ENCODE results near the gene HLF.

Gene HLF

GRCh38 chr17:55281649-55282378, 17.1 kb downstream of the HLF start:
- no peak for DNase-seq (ENCODE audit: low spot score)
- TF ChIP-seq, protein P1, sequence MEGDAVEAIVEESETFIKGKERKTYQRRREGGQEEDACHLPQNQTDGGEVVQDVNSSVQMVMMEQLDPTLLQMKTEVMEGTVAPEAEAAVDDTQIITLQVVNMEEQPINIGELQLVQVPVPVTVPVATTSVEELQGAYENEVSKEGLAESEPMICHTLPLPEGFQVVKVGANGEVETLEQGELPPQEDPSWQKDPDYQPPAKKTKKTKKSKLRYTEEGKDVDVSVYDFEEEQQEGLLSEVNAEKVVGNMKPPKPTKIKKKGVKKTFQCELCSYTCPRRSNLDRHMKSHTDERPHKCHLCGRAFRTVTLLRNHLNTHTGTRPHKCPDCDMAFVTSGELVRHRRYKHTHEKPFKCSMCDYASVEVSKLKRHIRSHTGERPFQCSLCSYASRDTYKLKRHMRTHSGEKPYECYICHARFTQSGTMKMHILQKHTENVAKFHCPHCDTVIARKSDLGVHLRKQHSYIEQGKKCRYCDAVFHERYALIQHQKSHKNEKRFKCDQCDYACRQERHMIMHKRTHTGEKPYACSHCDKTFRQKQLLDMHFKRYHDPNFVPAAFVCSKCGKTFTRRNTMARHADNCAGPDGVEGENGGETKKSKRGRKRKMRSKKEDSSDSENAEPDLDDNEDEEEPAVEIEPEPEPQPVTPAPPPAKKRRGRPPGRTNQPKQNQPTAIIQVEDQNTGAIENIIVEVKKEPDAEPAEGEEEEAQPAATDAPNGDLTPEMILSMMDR (IDR thresholded peaks at IDR 0.05) = no peak
- Histone ChIP-seq H3K27ac (peak overlapping the region; percentile 64 to 90), H3K4me3 (peak overlapping the region; percentile 51)

DNA sequence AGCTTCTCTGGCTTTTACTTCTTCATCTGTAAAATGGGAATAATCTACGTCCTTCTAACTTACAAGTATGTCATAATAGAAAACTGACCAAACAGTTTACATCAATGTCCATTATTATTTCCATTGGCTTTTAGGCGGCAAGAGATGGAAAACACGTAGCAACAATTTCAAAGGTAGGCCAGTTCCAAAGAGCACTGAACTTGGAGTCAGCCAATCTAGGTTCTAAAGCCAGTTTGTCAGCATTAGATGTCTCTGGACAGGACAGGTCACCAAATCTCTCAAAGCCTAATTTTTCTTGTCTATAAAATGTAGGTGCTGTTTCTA, 17.6 kb downstream of the HLF start:
- TF ChIP-seq, protein P1 (IDR thresholded peaks at IDR 0.05) = no peak
- no peak overlapping the region for H3K4me3 ChIP-seq
- peak overlapping the region; percentile 64 to 90 for H3K27ac ChIP-seq
- DNase-seq (ENCODE audit: low spot score) = no peak

- TF ChIP-seq, protein P1 (IDR thresholded peaks at IDR 0.05) = no peak
- Histone ChIP-seq H3K4me3 (no peak overlapping the region), H3K27ac (peak overlapping the region; percentile 64 to 90)
- DNase-seq (ENCODE audit: low spot score) = no peak
These were observed 18.0 kb downstream of the HLF start for GRCh38 chr17:55282741-55283140.

- TF ChIP-seq, protein P1 (IDR thresholded peaks at IDR 0.05) = no peak
- peak overlapping the region; percentile 64 to 90 for H3K27ac ChIP-seq
- H3K4me3 ChIP-seq = peak overlapping the region; percentile 22
- DNase-seq (ENCODE audit: low spot score) = no peak
These were observed 18.7 kb downstream of the HLF start for GRCh38 chr17:55283256-55283965.

DNA sequence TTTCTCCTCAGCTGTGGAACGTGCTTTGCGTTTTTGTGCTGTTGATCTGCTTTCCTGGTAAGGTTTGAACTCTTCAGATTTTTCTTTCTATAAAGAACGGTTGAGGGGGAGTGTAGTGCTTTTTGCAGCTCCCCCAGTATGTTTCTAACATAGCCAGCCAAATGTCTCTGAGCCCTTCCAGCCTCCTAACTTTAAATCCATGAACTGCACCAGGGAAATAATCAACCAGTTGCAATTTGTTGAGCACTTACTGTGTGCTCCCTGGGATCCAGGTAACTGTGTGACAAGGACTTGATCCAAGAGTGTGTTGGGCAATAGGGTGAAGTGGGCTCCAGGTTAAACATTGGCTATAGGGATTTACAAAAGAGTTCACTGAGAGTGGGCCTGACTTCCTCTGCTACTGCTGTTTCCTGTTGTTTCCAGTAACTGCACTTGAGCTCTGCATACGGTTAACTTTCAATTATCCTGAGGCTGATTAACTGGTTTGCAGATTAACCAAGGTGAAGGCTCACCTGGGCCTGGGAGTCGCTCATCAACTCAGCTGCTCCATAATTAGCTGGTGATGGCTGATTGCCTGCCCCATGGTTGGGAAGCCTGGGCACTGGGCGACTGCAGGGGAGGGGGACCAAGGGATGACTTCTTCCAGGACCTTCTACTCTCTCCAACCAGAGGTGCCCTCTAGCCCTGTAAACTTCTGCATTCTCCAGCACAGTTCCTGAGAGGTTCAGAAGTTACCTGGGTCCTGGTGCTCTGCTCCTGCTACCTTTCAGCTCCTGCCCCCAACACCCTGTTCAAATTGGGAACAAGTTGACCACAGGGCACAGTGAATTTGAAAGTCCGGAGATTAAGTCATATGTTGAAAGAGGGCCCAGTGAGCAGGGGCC, 19.5 kb downstream of the HLF start:
- H3K27ac ChIP-seq = peak overlapping the region; percentile 82 to 90
- TF ChIP-seq, protein P1 (IDR thresholded peaks at IDR 0.05) = no peak
- no peak for DNase-seq (ENCODE audit: low spot score)
- H3K4me3 ChIP-seq = peak overlapping the region; percentile 8

- peak overlapping the region; percentile 82 to 90 for H3K27ac ChIP-seq
- no peak for DNase-seq (ENCODE audit: low spot score)
- peak overlapping the region; percentile 50 for H3K4me3 ChIP-seq
- TF ChIP-seq, protein P1 (IDR thresholded peaks at IDR 0.05) = no peak
These were observed 20.2 kb downstream of the HLF start for GRCh38 chr17:55284944-55285339.
